IPS DF 6.9 (cell line): ENCODE data around the gene TNIK.

Experiments used
- DNase-seq: peaks from one replicate; pipeline ENCODE4 v3.0.0-alpha.2; 2013; ENCODE audit warnings: low read depth, low spot score
- H3K27ac ChIP-seq: one replicate; pipeline ENCODE4 v1.5.1; 2013; ENCODE audit warnings: low read length, control low read depth
- H3K27me3 ChIP-seq: 2 replicates; pipeline ENCODE4 v1.6.1; 2013; ENCODE audit warnings: mild to moderate bottlenecking, low read length; ENCODE audit not compliant: control insufficient read depth, insufficient read depth
- H3K36me3 ChIP-seq: 2 replicates; pipeline ENCODE4 v1.6.1; 2013; ENCODE audit warnings: low read length; ENCODE audit not compliant: control insufficient read depth, insufficient read depth
- H3K4me1 ChIP-seq: 2 replicates; pipeline ENCODE4 v1.6.1; 2013; ENCODE audit warnings: low read length; ENCODE audit not compliant: control insufficient read depth, insufficient read depth
- H3K4me3 ChIP-seq: 2 replicates; pipeline ENCODE4 v1.5.1; 2013; ENCODE audit warnings: mild to moderate bottlenecking, low read length
- H3K9me3 ChIP-seq: 2 replicates; pipeline ENCODE4 v1.6.1; 2013; ENCODE audit warnings: low read length, inconsistent platforms; ENCODE audit not compliant: control insufficient read depth, insufficient read depth
- WGBS: extraction: QIAGEN DNeasy Blood & Tissue Kit; methylation state at CpG from one replicate; pipeline ENCODE4 v1.1.7; 2013; ENCODE audit warnings: mixed read lengths, missing lambda C conversion rate; ENCODE audit not compliant: insufficient read length, insufficient coverage; 5-methylcytosine and 5-hydroxymethylcytosine counted together

TNIK gene

DNA sequence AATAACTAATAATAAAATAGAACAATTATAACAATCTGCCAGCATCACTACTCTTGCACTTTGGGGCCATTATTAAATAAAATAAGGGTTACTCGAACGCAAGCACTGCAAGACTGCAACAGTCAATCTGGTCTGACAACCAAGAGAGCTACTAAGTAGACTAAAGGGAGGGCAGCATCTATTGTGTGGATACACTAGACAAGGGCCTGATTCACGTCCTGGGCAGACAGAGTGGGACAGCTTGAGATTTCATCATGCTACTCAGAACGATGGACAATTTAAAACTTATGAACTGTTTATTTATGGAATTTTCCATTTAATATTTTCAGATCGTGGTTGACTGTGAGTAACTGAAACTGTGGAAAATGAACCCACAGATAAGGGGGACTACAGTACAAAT, 39.5 kb downstream of the TNIK start:
- no peaks in the 10 kb centered on the region for H3K27me3 ChIP-seq
- H3K27ac ChIP-seq, result no peak overlapping the region
- no peak overlapping the region for H3K4me3 ChIP-seq
- no CpG with 5 or more reads among the region's 5 CpGs for WGBS
- no peaks in the 10 kb centered on the region for H3K9me3 ChIP-seq
- H3K4me1 ChIP-seq, result no peaks in the 10 kb centered on the region
- no peak for DNase-seq
- H3K36me3 ChIP-seq, result no peaks in the 10 kb centered on the region

DNA sequence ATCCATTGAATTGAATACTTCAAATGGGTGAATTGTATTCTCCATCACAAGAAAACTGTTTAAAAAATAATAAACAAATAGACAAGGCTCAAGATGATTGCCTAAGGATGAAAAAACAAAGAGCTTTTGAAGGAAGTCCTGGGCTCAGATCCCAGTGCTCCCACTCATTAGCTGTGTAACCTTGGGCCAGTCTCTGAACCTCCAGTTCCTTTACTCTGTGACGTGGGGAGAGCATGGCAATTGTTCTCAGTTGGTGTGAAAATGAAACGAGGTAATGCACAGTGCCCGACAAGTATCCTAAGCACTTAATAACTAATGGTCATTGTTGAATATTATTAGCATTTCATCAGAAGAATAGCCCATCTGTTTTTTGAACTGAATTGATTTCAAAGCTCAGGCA, 40.7 kb downstream of the TNIK start:
- DNase-seq, result no peak
- Histone ChIP-seq H3K27me3 (no peaks in the 10 kb centered on the region), H3K4me1 (peaks cover 3% of the 10 kb centered on the region; the same call in 1 of the 2 replicates), H3K27ac (no peak overlapping the region), H3K4me3 (no peak overlapping the region), H3K9me3 (no peaks in the 10 kb centered on the region), H3K36me3 (no peaks in the 10 kb centered on the region)
- no CpG with 5 or more reads among the region's 3 CpGs for WGBS

DNA sequence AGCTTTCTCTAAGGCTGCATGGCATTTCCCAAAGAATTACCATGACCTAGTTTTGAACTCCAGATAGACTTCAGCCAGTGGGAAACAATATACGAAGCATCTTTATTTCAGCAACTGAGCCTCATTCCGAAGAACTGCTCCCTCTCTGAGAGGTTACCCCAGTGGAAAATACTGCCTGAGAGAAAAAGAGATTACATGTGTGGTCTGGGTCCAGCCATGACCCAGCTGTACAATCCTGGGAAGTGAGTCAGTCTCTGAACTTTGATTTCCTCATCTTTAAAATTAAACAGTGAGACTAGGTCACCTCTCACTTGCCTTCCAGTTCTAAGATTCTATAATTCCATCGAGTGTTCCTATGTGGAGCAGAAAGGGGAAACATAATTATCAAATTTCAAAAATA, 42.4 kb downstream of the TNIK start:
- H3K4me1 ChIP-seq, result peaks cover 5% of the 10 kb centered on the region; the same call in 1 of the 2 replicates
- no CpG with 5 or more reads among the region's 3 CpGs for WGBS
- H3K27ac ChIP-seq, result no peak overlapping the region
- no peaks in the 10 kb centered on the region for H3K36me3 ChIP-seq
- H3K9me3 ChIP-seq, result no peaks in the 10 kb centered on the region
- no peak for DNase-seq
- H3K27me3 ChIP-seq, result no peaks in the 10 kb centered on the region
- H3K4me3 ChIP-seq, result no peak overlapping the region

DNA sequence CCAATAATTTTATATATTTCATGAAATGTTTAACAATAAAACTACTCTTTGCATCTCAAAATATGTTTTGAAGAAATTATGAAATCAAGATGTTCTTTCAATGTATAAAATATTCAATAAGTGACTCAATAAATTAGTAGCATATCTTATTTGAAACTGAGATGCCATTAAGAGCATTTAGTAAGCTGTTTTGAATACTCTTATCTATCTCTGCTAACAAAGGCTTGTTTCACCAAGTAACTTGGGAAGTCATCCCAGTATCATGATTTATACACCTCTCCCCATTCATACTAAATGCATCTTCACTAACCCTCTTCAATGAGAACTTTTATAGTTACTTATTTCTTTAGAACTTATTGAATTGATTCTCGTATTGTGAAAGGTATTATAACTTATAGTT, 43.1 kb downstream of the TNIK start:
- no peak for DNase-seq
- Histone ChIP-seq H3K4me3 (no peak overlapping the region), H3K9me3 (no peaks in the 10 kb centered on the region), H3K36me3 (no peaks in the 10 kb centered on the region), H3K4me1 (peaks cover 5% of the 10 kb centered on the region; the same call in 1 of the 2 replicates), H3K27me3 (no peaks in the 10 kb centered on the region), H3K27ac (no peak overlapping the region)
- no CpG with 5 or more reads among the region's 1 CpG for WGBS

DNA sequence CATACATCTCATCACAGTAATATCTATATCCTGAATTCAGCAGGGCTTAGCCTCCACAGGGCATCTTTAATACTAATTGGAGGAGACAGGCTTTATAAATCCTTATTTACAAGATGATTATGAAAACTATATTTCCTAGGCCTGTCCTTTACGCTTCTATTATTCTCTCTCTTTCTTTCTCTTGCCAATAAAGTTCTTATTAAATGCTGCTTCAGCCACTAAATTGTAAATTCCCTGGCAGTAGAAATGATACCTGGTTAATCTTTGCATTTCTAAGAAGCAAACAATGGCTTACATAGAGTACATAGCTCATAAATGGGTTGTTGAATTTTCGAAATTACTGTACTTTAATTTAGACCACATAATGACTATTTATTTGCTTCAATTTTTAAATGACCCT, 43.5 kb downstream of the TNIK start:
- no peaks in the 10 kb centered on the region for H3K27me3 ChIP-seq
- no peaks in the 10 kb centered on the region for H3K36me3 ChIP-seq
- peaks cover 5% of the 10 kb centered on the region; the same call in 1 of the 2 replicates for H3K4me1 ChIP-seq
- H3K27ac ChIP-seq, result no peak overlapping the region
- DNase-seq, result no peak
- H3K9me3 ChIP-seq, result no peaks in the 10 kb centered on the region
- no peak overlapping the region for H3K4me3 ChIP-seq
- WGBS, result no CpG with 5 or more reads among the region's 2 CpGs

DNA sequence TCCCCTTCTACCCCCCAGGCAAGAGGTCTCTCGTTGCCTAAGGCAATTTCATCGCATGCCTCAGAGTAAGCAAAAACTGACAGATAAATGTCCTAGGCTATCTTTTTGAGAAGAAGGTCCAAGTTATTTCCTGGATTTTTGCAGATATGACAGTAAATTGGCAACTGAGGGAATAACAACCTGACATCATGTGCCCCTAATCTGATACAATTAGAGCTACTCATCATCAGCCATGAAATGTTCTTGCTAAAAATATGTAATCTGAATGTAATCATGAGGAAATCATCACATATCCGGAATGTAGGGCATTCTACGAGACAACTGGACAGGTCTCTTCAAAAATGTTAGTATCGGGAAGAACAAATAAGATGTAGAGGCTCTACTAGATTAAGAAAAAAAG, 44.1 kb downstream of the TNIK start:
- H3K4me3 ChIP-seq, result no peak overlapping the region
- H3K9me3 ChIP-seq, result no peaks in the 10 kb centered on the region
- peaks cover 5% of the 10 kb centered on the region; the same call in 1 of the 2 replicates for H3K4me1 ChIP-seq
- DNase-seq, result no peak
- WGBS, result no CpG with 5 or more reads among the region's 5 CpGs
- H3K27ac ChIP-seq, result no peak overlapping the region
- no peaks in the 10 kb centered on the region for H3K36me3 ChIP-seq
- H3K27me3 ChIP-seq, result no peaks in the 10 kb centered on the region

DNA sequence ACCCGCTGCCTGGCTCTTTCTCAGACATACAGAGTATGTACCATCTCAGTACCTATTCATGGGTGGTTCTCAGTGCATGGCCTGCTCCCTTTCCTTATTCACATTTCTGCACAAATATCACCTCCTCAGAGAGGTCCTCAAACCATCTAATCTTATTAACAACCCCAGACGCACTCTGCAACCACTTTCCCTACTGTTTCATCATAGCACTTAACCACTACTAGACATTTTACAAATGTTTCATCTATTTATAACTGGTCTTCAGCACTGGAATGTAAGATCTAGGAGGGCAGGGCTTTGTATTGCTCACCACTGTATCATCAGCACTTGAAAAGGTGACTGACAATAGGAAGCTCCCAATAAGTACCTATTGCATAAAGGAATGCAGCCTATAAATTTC, 45.1 kb downstream of the TNIK start:
- Histone ChIP-seq H3K9me3 (no peaks in the 10 kb centered on the region), H3K27ac (no peak overlapping the region), H3K27me3 (no peaks in the 10 kb centered on the region), H3K36me3 (no peaks in the 10 kb centered on the region), H3K4me1 (peaks cover 5% of the 10 kb centered on the region; the same call in 1 of the 2 replicates), H3K4me3 (no peak overlapping the region)
- DNase-seq, result no peak
- 100% methylated on average over 1 of the region's 2 CpGs for WGBS

DNA sequence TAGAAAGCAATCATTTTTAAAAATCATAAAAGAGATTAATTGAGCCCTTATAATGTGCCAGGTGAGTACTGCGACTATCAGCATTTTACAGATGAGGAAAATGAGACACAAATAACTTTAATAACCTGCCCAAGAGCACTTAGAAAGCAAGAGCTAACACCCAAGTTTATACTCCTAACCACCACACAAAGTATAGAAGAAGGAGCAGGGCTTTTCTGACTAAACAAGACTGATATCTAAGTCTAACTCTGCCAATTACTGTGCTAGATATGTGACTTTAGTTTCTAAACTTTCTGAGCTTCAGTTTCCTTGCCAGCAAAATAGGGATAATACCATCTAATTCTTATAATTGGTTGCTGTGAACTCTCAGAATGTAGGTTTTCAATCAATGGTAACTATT, 47.7 kb downstream of the TNIK start:
- H3K9me3 ChIP-seq, result no peaks in the 10 kb centered on the region
- H3K27me3 ChIP-seq, result no peaks in the 10 kb centered on the region
- no peak for DNase-seq
- no peaks in the 10 kb centered on the region for H3K36me3 ChIP-seq
- peaks cover 5% of the 10 kb centered on the region; the same call in 1 of the 2 replicates for H3K4me1 ChIP-seq
- WGBS, result no CpG with 5 or more reads among the region's 1 CpG
- no peak overlapping the region for H3K27ac ChIP-seq
- H3K4me3 ChIP-seq, result no peak overlapping the region

DNA sequence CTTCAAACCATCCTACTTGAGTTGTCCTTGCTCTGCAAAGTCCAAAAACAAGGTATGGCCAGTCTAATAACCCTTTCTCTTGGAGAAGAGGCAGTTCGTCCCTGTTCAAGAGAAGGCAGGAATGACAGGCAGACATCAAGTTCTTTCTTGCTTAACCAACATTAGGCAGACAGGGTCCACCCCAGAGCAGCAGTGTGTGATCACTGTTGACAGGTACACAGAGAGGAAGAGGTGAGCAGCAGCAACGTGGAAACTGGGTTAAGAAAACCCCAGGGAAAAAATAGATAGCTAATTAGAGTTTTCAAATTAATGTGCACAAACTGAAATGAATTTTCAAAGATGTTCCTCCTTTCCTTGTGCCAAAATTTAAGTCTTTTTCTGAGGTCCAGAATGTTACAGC, 48.2 kb downstream of the TNIK start:
- no peaks in the 10 kb centered on the region for H3K9me3 ChIP-seq
- H3K27me3 ChIP-seq, result no peaks in the 10 kb centered on the region
- no CpG with 5 or more reads among the region's 2 CpGs for WGBS
- DNase-seq, result no peak
- H3K27ac ChIP-seq, result no peak overlapping the region
- peaks cover 5% of the 10 kb centered on the region; the same call in 1 of the 2 replicates for H3K4me1 ChIP-seq
- no peaks in the 10 kb centered on the region for H3K36me3 ChIP-seq
- H3K4me3 ChIP-seq, result no peak overlapping the region

DNA sequence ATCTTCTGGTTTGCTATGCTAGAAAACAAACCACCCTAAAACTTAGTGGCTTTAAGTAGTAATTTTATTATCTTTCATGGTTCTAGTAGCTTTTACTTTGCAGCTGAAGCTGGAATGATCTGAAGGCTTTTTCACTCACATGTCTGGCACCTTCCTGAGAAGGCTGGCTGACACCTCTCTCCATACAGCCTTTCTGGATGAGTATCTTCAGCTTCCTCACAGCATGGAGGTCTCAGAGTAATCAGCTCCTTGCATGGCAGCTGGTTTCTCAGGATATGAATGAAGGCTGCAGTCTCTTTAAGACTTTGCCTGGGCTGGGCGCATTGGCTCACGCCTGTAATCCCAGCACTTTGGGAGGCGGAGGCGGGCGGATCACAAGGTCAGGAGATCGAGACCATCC, 50.0 kb downstream of the TNIK start:
- Histone ChIP-seq H3K27me3 (no peaks in the 10 kb centered on the region), H3K36me3 (no peaks in the 10 kb centered on the region), H3K27ac (no peak overlapping the region), H3K4me3 (no peak overlapping the region), H3K9me3 (no peaks in the 10 kb centered on the region), H3K4me1 (peaks cover 5% of the 10 kb centered on the region; the same call in 1 of the 2 replicates)
- WGBS, result no CpG with 5 or more reads among the region's 6 CpGs
- no peak for DNase-seq

DNA sequence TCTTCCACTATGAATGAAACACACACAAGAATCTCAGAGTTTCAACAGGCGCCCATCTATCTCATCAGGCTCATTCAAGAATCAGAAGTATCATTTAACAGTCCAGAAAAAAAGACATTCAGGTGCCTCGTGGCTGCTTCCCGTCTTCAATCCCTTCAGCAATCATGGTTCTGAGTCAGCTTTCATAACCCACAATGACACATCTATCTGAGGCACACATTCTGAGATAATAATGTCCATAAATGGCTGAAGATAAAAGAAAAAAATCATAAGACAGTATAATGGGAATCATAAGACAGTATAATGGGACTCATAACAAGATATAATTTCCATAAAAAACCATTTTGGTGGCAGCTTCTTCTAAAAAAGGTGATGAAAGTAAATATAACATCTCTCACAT, 52.4 kb downstream of the TNIK start:
- Histone ChIP-seq H3K36me3 (no peaks in the 10 kb centered on the region), H3K27ac (no peak overlapping the region), H3K27me3 (no peaks in the 10 kb centered on the region), H3K4me3 (no peak overlapping the region), H3K9me3 (no peaks in the 10 kb centered on the region), H3K4me1 (no peaks in the 10 kb centered on the region; the same call in 1 of the 2 replicates)
- no CpG with 5 or more reads among the region's 3 CpGs for WGBS
- no peak for DNase-seq
